Epidermal melanocyte (primary cell): ENCODE measurements around the gene SSC5D.

Source experiments
- DNase-seq: peaks from one replicate; pipeline ENCODE4 v3.0.0; 2011; ENCODE audit warnings: low spot score; ENCODE audit not compliant: insufficient read length

SSC5D gene

DNA sequence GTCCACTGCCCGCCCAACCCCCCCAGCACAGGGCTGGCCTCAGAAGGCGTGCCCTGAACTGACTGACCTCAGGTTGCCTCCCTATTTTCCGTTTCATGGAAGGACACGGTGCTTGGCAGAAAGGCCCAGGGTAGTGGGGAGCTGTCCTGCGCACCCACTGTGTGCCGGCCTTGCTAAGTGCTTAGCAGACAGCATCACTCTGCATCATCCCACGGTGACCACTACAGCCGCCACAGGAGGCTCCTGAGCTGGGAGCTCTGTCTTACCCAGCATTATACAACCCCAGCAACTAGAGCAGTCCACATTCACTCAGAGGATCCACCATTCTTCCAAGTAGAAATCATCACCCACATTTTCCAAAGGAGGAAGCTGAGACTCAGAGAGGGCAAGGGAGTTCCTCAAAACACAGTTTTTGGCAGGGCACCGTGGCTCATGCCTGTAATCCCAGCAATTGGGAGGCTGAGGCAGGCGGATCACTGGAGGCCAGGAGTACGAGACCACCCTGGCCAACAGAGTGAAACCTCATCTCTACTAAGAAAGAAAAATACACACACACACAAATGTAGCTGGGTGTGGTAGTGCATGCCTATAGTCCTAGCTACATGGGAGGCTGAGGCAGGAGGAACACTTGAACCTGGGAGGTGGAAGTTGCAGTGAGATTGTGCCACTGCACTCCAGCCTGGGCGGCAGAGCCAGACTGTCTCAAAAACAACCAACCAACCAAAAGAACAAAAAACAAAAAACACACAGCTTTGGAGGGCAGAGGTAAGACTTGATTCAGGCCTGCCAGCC lies 47.1 kb downstream of the SSC5D start:
- DNase-seq: no peak

DNA sequence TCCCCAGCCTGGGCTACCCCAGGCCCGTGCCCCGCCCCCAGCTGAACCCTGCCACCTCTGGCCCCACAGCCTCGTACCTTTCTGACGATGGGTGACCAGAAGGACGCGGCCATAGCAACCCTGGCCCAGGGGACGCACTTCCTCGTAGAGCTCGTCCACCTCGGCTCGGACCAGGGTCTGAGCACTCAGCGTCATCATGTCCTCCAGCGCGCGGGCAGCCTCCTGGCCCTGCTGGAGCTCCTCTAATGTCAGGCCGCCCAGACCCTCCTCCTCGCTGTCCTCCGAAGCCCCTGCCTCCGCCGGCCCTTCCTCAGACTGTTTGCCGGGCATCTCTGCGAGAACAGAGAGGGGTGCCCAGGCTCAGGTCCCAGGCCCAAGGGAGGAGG lies 47.7 kb downstream of the SSC5D start:
- no peak for DNase-seq

DNA sequence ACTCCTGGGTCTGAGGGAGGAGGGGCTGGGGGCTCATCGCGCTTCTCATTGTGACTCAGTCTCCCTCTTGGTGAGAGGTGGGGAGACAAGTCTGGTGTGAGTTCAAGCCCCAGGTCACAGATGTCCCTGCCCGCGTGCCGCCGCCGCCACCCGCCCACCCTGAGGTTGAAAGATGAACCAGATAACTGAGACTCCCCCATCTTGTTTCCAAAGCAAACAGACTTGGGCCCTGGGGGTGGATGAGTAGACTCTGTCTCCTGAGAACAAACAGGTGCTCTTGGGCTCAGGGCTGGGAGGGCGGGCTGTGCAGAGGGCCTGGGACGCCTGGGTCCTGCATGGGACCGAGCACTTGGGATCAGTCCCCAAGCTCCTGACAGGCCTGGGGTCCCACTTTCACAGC lies 48.1 kb downstream of the SSC5D start:
- DNase-seq: no peak

DNA sequence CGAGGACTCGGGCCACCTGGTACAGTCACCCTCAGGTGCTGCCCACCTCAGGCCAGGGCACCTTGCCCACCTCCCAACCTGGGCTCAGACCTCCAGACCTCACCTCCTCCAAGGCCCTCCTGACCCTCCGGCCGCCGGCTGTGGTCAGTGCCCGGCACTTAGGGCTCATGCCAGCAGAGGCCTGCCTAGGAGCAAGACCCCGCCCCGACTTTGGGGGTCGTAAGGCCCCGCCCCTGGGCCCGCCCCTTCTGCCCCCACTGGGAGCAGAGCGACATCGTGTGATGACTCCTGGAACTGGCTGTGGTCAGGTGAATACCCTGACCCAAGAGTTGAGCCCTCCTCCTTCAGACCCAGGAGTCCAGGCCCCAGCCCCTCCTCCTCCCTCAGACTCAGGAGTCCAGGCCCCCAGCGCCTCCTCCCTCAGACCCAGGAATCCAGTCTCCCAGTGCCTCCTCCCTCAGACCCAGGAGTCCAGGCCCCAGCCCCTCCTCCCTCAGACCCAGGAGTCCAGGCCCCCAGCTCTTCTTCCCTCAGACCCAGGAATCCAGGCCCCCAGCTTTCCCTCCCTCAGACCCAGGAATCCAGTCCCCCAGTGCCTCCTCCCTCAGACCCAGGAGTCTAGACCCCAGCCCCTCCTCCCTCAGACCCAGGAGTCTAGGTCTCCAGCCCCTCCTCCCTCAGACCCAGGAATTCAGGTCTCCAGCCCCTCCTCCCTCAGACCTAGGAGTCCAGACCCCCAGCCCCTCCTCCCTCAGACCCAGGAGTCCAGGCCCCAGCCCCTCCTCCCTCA lies 48.9 kb downstream of the SSC5D start, which contains the start of gene SBK2:
TSS of gene SBK2 (minus strand) at position 183 of the 790 bp plus-strand sequence. CDS start 839 bp downstream, outside the sequence.
- no peak for DNase-seq

DNA sequence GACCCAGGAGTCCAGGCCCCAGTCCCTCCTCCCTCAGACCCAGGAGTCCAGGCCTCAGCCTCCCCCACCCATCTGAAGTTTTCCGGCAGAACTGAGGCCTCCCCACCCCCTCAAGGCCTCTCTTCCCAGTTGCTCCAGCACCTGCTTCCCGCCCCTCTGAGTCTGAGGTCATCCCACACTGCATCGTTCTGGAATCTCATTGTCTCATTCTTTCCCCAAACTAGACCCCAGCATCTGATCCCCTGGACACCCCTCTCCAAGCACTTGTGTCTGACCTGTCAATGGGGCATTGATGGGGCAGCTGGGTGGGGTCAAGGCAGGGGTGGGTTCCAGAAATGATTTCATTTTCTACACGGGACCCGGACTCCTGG lies 49.5 kb downstream of the SSC5D start:
- DNase-seq: no peak

DNA sequence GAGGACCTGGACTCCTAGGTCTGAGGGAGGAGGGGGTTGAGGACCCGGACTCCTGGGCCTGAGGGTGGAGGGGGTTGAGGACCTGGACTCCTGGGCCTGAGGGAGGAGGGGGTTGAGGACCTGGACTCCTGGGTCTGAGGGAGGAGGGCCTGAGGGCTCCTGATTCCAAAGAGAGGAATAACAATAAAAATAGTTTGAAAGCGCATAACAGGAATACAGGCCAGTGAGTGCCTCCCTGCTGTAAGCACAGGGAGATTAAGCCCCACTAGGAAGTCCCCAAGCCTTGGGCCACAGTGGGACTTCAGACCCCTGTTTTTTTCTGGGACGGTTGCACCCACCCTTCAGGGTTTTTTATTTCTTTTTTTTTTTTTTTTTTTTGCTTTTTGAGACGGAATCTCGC lies 49.9 kb downstream of the SSC5D start:
- DNase-seq: no peak

DNA sequence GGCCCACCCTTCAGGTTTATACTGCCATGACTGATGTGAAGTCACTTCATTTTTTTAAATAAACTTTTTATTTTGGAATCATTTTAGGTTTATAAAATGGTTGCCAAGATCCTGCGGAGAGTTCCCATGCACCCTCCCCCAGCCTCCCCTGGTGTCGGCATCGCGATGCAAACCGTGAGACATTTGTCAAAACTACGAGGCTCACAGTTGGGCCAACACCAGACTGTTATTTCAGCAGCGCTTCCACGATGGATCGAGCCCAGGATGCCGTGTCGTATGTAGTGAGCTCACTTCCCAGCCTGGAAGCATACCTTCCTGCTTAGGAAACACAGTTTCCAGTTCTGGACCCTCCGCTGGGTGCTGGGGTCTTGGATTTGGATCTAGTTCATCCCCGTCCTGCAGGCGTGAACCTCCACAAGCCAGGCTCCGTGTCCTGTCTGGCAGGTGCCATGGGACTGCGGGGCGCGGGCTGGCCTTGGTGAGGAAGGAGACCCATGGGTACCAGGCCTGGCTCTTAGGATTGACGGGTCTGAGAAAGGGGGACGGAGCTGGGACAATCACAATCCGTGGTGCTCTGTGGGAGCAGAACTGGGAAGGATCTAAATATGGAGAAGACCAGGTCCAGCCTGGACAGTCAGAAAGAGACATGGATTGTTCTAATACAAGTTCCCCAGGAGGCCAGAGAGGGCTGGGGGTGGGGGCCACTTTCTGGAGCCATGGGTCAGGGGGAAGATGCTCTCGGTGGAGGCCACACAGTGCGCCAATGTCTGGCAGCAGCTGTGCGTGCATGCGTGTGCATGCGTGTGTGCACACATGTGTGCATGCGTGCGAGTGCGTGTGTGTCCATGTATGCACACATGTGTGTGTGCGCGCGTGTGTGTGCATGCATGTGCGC lies 51.1 kb downstream of the SSC5D start:
- no peak for DNase-seq

DNA sequence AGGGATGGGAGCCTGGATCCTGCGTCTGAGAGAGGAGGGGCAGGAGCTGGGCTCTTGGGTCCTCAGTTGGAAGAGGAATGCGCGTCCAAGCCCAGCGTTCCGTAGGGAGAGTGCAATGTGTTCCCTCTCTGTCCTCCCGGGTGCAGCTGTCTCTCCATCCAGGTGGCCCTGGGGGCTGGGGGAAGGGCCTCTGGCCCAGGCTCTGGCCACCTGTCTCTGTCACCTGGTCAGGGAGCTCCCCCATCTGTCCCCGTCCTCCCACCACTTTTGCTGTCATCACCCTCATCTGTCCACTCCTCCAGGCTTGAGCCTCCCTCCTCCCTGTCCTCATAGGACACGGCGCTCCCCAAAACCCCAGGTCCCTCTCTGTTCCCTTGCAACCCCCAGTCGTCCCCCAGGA lies 52.4 kb downstream of the SSC5D start:
- no peak for DNase-seq

DNA sequence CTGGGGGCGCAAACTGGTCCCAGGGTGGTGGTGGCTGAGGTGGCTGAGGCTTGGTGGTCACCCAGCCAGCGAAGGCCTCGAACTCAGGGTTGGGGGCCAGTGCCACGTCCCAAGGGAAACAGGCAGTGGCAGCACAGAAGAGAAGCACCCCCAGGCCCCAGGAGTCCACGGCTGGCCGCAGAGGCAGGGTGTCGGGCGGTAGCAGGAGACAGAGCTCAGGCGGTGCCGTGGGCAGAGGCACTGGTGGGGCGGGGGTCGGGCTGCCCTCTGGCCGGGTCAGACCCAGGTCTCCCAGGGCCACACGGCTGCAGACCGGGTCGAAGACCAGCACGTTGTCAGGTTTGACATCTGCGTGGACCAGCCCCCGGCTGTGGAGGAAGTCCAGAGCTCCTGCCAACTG lies 52.9 kb downstream of the SSC5D start:
- no peak for DNase-seq

DNA sequence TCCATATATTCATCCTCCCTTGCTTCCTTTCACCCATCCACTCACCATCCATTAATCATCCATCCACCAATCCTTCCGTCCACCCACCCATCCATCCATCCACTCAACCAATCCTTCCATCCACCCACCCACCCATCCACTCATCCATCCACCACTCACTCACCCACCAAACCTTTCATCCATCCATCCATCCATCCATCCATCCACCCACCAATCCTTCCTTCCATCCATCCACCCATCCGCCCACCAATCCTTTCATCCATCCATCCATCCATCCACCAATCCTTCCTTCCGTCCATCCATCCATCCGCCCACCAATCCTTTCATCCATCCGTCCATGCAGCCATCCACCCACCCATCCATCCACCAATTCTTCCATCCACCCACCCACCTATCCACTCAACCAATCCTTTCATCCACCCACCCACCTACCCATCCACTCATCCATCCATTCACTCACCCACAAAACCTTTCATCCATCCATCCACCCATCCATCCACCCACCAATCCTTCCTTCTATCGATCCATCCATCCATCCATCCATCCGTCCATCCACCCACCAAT lies 54.1 kb downstream of the SSC5D start:
- no peak for DNase-seq

DNA sequence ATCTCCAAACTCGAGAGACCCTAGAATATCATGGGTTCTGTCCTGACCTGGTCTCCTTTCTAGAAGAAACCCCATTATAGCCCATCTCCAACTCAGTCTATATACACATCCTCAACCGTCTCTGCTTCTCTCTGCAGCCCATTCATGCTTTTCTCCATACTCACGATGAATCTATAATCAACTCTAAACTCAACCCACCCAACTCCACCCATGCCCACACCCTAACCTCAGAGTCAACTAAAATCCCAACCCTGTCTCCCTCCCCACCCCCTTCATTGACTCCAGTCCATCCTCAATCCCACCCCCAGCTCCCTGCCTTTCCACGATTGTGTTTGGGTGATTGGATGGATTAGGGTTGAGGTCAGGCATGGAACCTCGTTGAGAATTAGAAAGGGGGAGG lies 55.3 kb downstream of the SSC5D start:
- no peak for DNase-seq

DNA sequence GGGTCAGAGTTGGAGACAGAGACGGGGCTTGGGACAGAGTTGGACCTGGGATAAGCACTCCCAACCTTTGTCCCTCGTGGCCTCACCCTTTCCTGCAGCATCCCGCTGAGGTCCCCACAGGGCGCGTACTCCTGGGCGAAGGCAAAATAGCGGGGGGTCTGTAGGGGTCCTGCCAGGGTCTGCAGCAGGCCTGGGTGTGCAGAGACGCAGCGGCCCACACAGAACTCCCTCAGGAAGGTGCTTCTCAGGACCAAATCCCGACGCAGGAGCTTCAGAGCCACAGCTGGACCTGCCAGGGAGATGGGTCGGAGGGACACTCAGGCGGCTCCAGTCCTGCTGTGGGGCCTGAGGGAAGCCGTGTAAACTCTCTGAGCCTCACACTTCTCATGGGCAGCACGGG lies 55.8 kb downstream of the SSC5D start:
- no peak for DNase-seq

DNA sequence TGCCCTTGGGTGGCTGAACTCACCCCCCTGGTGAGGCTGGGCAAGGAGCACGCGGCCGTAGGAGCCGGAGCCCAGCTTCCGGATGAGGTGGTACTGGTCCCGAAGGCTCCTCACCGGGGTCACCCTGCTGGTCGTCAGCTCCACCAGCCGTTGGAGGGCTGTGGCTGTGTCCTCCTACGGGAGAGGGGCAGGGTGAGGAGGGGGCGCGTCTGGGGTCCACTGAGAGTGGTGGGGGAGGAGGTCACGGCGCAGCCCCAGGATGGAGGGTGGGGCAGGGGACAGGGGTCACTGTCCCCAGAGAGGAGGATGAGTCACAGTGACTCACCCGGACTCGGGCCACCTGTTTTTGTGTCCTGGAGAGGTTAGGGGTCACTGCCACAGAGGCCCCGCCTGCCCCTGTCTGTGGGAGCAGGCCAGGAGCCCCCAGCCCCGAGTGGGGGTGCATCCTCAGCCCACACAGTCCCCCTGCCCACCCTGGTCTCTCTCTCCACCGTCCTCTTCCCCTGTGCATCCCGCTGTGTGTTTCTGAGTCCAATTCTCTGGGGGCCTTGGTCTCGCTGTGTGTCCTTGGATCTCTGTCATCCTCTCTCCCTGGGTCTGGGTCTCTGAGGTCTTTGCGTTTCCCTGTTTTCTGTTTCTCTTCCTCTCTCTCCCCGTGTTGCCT lies 56.7 kb downstream of the SSC5D start:
- no peak for DNase-seq

DNA sequence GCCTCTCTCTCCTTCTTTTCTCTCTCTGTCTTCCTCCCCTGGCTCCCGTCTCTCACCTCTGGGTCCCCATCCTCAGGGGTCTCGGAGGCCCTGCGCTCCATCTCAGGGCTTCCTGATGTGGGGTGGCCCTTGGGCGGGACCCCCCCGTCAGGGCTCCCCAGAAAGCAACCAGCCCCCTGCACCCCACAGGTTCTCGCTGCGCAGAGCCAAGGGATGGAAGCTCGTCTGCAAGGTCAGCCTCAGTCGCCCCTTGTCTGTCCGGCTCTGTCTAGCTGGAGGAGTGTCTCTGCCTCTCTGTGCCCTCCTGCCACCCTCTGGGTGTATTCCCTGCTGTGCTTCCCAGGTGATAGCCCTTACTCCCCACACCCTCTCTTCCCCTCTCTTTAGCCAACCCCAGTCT lies 57.2 kb downstream of the SSC5D start, which contains the start of gene SBK3:
TSS of gene SBK3 (minus strand) at position 101 of the 400 bp plus-strand sequence. CDS start at position 101, 0 bp downstream.
- no peak for DNase-seq

DNA sequence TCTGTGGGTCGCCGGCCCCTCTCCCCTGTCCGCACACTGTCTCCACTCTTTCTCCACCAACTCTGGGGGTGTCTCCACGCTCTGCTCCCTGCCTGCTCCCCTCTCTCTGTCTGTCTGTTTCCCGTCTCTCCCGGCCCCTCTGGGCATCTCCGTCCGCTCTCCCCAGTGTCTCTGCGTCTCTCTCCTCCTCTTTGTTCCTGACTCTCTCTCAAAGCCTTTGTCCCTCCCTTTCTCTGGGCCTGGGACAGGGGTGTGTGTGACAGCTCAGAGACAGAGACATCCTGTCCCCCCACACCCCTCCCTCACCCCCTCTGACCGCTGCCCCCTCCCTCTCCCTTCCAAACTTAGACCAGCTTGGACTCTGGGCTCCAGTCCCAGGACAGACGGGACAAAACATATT lies 57.8 kb downstream of the SSC5D start:
- no peak for DNase-seq

DNA sequence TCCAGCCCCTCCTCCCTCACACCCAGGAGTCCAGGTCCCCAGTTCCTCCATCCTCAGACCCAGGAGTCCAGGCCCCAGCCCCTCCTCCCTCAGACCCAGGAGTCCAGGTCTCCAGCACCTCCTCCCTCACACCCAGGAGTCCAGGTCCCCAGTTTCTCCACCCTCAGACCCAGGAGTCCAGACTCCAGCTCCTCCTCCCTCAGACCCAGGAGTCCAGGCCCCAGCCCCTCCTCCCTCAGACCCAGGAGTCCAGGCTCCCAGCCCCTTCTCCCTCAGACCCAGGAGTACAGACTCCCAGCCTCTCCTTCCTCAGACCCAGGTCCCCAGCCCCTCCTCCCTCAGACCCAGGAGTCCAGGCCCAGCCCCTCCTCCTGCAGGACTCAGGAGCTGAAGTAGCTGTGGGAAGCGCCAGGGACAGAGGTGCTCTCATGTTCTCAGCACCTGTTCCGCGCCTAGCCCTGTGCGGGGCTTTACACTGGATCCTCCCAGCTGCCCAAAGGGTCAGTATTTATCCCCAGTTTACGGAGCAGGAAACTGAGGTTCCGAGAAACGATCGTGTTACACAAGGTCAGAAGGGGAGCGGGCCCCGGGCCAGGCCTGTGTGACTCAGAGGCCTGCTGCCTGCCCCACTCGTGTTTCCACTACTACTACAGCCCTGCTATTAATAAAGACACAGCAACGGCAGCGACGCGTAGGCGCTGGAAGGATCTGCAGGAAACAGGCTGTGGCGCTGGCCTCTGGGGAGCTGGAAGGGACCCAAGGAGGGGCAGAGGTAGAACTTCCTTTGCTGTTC lies 58.8 kb downstream of the SSC5D start:
- no peak for DNase-seq

DNA sequence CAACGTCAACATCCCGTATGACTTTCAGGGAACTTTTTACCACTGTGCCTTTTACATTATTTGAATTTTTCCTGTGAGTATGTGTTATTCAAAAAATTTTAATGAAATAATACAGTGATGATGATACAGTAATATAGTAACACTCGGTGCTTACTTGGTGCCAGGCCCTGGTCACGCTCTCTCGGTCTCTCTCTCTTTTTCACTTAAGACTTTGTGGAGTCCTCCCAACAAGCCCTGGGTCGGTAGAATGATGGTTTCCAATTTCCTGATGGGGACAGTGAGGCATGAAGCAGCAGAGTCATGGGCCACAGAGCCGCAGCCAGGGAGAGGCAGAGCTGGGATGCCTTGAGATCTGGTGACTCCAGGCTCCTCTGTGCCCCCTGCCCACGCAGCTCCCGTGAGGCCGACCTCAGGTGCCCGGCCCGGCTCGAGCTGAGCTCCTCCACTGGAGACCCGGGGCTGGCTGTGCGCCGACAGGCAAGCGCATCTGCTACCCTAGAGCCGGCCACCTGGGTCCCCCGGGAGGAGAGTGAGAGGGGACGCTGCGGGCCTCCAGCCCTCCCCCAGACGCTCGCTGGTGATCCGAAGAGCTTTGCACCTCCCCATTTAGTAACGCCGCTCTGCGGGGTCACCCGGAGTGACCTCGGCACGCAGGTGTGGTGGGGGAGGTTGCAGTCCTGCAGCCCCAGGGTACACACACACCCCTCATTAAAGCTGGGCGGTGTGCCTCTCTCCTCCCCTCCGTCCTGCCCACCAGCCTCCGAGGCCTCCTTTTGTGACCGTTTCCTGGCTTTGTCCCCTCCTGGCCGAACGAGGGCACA lies 61.5 kb downstream of the SSC5D start:
- no peak for DNase-seq

DNA sequence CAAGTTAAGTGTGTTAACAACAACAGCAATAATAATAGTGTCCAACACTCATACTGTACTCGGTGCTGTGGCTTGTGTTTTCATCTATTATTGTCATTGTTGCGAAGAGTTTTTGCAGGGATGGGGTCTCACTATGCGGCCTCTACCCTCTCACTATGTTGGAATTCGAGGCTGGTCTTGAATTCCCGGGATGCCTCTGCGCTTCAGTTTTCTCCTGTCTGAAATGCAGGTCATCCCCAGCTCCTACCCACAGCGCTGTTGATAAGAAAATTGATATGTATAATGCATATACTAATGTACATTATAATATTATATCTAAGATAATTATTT lies 62.0 kb downstream of the SSC5D start:
- DNase-seq: no peak

DNA sequence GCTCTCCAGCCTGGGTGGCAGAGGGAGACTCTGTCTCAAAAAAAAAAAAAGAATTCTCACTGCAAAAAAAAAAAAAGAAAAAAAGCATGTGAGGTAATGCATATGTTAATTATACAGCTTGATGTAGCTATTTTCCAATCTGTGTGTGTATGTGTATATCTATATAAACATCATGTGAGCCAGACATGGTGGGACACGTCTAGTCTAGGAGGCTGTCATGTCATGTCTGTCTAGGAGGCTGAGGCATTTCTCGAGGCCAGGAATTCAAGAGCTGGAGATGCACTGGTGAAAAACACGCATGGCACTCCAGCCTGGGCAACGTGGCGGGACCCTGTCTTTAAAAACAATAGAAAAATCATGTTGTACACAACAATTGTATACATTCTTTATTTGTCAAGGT lies 64.0 kb downstream of the SSC5D start:
- no peak for DNase-seq
